CD4-positive, alpha-beta T cell (primary cell): ENCODE results near the gene RALGPS2. TPM values are rescaled to one million over a fixed set of nuclear protein-coding genes. Genes with fewer than 3 reads are reported as not detected.

Source experiments
- ATAC-seq: fragments of 200-7000 bp; cut with Tn5 transposase; one replicate; pipeline ENCODE4 v1.10.0; 2022; ENCODE audit warnings: mild to moderate bottlenecking; ENCODE audit not compliant: poor library complexity
- CTCF ChIA-PET: fragments of 350-600 bp; sonication (Branson Sonifier 250); formaldehyde crosslinking; loops from one replicate; lab custom pipeline; 2021; ENCODE audit warnings: antibody characterized with exemption, inconsistent platforms; lab: Charles Lee
- POLR2A ChIA-PET: fragments of 350-600 bp; sonication (Branson Sonifier 250); formaldehyde crosslinking; loops from one replicate; lab custom pipeline; 2021; ENCODE audit warnings: antibody characterized with exemption, inconsistent platforms; lab: Charles Lee
- DNase-seq, 14 experiments: peaks; one replicate each; pipeline ENCODE4 v3.0.0-alpha.2; 2013 to 2020; ENCODE audit warnings: mixed read lengths in 2 of 14
- H3K27ac ChIP-seq, 2 donors: one replicate each; pipeline versions ENCODE4 v1.5.1 to v1.7.0; 2013; ENCODE audit warnings: low read length in 2 of 2, low read depth in 1 of 2, mild to moderate bottlenecking in 1 of 2
- H3K27me3 ChIP-seq, 2 experiments: 1 replicate in 1 of 2; 2 replicates in 1 of 2; pipeline versions ENCODE4 v1.6.1 to v1.7.0; 2013; ENCODE audit warnings: low read length in 2 of 2, control low read depth in 1 of 2, mild to moderate bottlenecking in 1 of 2, moderate library complexity in 1 of 2; ENCODE audit not compliant: insufficient read depth in 2 of 2, control insufficient read depth in 1 of 2
- H3K36me3 ChIP-seq: one replicate; pipeline ENCODE4 v1.6.1; 2013; ENCODE audit warnings: low read length, control low read depth; ENCODE audit not compliant: insufficient read depth
- H3K4me1 ChIP-seq: one replicate; pipeline ENCODE4 v1.6.1; 2013; ENCODE audit warnings: low read length, control low read depth; ENCODE audit not compliant: insufficient read depth
- H3K4me3 ChIP-seq: one replicate; pipeline ENCODE4 v1.5.1; 2013; ENCODE audit warnings: mild to moderate bottlenecking, low read length, moderate library complexity
- H3K9me3 ChIP-seq, 2 experiments: 1 replicate in 1 of 2; 2 replicates in 1 of 2; pipeline versions ENCODE4 v1.6.1 to v1.7.0; 2013; ENCODE audit warnings: low read length in 2 of 2, mild to moderate bottlenecking in 2 of 2, control low read depth in 1 of 2, moderate library complexity in 1 of 2; ENCODE audit not compliant: control insufficient read depth in 1 of 2, insufficient read depth in 1 of 2
- H3K27ac Mint-ChIP-seq: one replicate; pipeline ENCODE4 v1.8.0; 2020; ENCODE audit warnings: mixed read lengths
- H3K27me3 Mint-ChIP-seq: one replicate; pipeline ENCODE4 v1.8.0; 2021; ENCODE audit warnings: mixed read lengths
- H3K36me3 Mint-ChIP-seq: one replicate; pipeline ENCODE4 v1.8.0; 2021; ENCODE audit warnings: low read depth, mixed read lengths
- H3K4me1 Mint-ChIP-seq: one replicate; pipeline ENCODE4 v1.8.0; 2021; ENCODE audit warnings: low read depth, mixed read lengths
- H3K4me3 Mint-ChIP-seq: one replicate; pipeline ENCODE4 v1.8.0; 2020; ENCODE audit warnings: mild to moderate bottlenecking, mixed read lengths
- H3K9me3 Mint-ChIP-seq: one replicate; pipeline ENCODE4 v1.8.0; 2020; ENCODE audit warnings: mixed read lengths
- CTCF ChIP-seq: fragments of 200-600 bp; IDR thresholded peaks from one replicate; pipeline ENCODE4 v1.8.0; 2022; ENCODE audit warnings: antibody characterized with exemption, mild to moderate bottlenecking
- intact Hi-C, 2 experiments: fragments of 100-400 bp; cut with DNase I in 1 of 2; cut with micrococcal nuclease in 1 of 2; formaldehyde crosslinking; loops; one replicate each; pipeline versions ENCODE4 v1.15.1 to v1.9.0; 2023 to 2025; cut with DNase I, micrococcal nuclease
- total RNA-seq, 174 experiments: library from RNA in 2 of 174; stranded (reverse) in 2 of 174; gene quantifications; one replicate each; pipeline ENCODE4 v1.2.3 and lab custom pipeline; 2021 to 2026

Gene RALGPS2
- total RNA-seq, 2 experiments from 2014 or later: 8.6 to 10.8 TPM

GRCh38 chr1:178919581-178919980 is 194.5 kb downstream of the RALGPS2 start:
- peaks cover 51% of the 10 kb centered on the region for H3K36me3 Mint-ChIP-seq
- H3K27ac Mint-ChIP-seq: no peak overlapping the region
- ATAC-seq (no peak), DNase-seq (no peak)
- H3K9me3 Mint-ChIP-seq: peaks cover 6% of the 10 kb centered on the region
- intact Hi-C loops: no loop called here
- Histone ChIP-seq H3K27ac (no peak overlapping the region), H3K36me3 (no peaks in the 10 kb centered on the region), H3K27me3 (no peaks in the 10 kb centered on the region), H3K9me3 (peaks cover 0 to 5% of the 10 kb centered on the region in 2 experiments), H3K4me3 (no peak overlapping the region), H3K4me1 (no peaks in the 10 kb centered on the region)
- H3K4me3 Mint-ChIP-seq: no peak overlapping the region
- H3K4me1 Mint-ChIP-seq: no peaks in the 10 kb centered on the region
- ChIA-PET CTCF (no interaction called here), POLR2A (no interaction called here)
- no peaks in the 10 kb centered on the region for H3K27me3 Mint-ChIP-seq
- no peak for TF ChIP-seq CTCF

GRCh38 chr1:178921499-178921898 is 196.5 kb downstream of the RALGPS2 start:
- Mint-ChIP-seq H3K27me3 (no peaks in the 10 kb centered on the region), H3K4me3 (no peak overlapping the region), H3K9me3 (peaks cover 6% of the 10 kb centered on the region), H3K36me3 (peaks cover 34% of the 10 kb centered on the region), H3K27ac (no peak overlapping the region), H3K4me1 (no peaks in the 10 kb centered on the region)
- intact Hi-C loops: no loop called here
- CTCF ChIA-PET: no interaction called here
- ATAC-seq (no peak), DNase-seq (no peak)
- Histone ChIP-seq H3K9me3 (peaks cover 0 to 11% of the 10 kb centered on the region in 2 experiments), H3K27ac (no peak overlapping the region), H3K4me1 (no peaks in the 10 kb centered on the region), H3K27me3 (no peaks in the 10 kb centered on the region), H3K4me3 (no peak overlapping the region), H3K36me3 (no peaks in the 10 kb centered on the region)
- TF ChIP-seq CTCF: no peak
- POLR2A ChIA-PET: no interaction called here

- DNase-seq (no peak), ATAC-seq (no peak)
- Mint-ChIP-seq H3K9me3 (peaks cover 6% of the 10 kb centered on the region), H3K27me3 (no peaks in the 10 kb centered on the region), H3K4me3 (no peak overlapping the region), H3K27ac (no peak overlapping the region), H3K4me1 (no peaks in the 10 kb centered on the region), H3K36me3 (peaks cover 26% of the 10 kb centered on the region)
- no peak for TF ChIP-seq CTCF
- ChIA-PET CTCF (no interaction called here), POLR2A (no interaction called here)
- Histone ChIP-seq H3K9me3 (peaks cover 0 to 11% of the 10 kb centered on the region in 2 experiments), H3K36me3 (no peaks in the 10 kb centered on the region), H3K4me3 (no peak overlapping the region), H3K27me3 (no peaks in the 10 kb centered on the region), H3K27ac (no peak overlapping the region), H3K4me1 (no peaks in the 10 kb centered on the region)
- intact Hi-C loops: no loop called here
Observed at GRCh38 chr1:178923512-178923911, 198.5 kb downstream of the RALGPS2 start.
